Measurements from ENCODE around the gene TSFM. TPM values are rescaled to one million over a fixed set of nuclear protein-coding genes. Genes with fewer than 3 reads are reported as not detected.

TSFM gene
- total and polyA plus RNA-seq, 2 of the 13 experiments (the other 11 are each of a cell fraction or from before 2014, with no cell fraction given): 29.8 to 68.3 TPM

GRCh38 chr12:57755454-57756372 lies 26.9 kb upstream of the TSFM start (continued):
- TF ChIP-seq HMGXB4 (CRISPR knock-in tag; IDR thresholded peaks at IDR 0.05; ENCODE audit: borderline replicate concordance in 1 of 2, low read depth in 1 of 2) (peak; percentile 46 to 74; a peak in 2 of 4 replicates), ELF1 (CRISPR knock-in tag; IDR thresholded peaks at IDR 0.05) (0 out of 2 replicates have a peak, but pooled peaks have one; percentile 11), HOXA3 (CRISPR knock-in tag; IDR thresholded peaks at IDR 0.05) (peak; percentile 66), KDM6A (CRISPR knock-in tag; IDR thresholded peaks at IDR 0.05; ENCODE audit: low read depth) (no peak), SOX5 (CRISPR knock-in tag; IDR thresholded peaks at IDR 0.05; ENCODE audit: borderline replicate concordance) (no peak; the same call in 1 of the 2 replicates), ZNF773 (CRISPR knock-in tag; IDR thresholded peaks at IDR 0.05; ENCODE audit: borderline replicate concordance) (peak; percentile 46; the same call in 1 of the 2 replicates), MBNL3 (CRISPR knock-in tag; conservative IDR thresholded peaks at IDR 0.05) (no peak), AFF4 (CRISPR knock-in tag; IDR thresholded peaks at IDR 0.05) (0 out of 2 replicates have a peak, but pooled peaks have one; percentile 32), STAG1 (CRISPR knock-in tag; IDR thresholded peaks at IDR 0.05) (no peak), SIN3A (IDR thresholded peaks at IDR 0.05; ENCODE audit: borderline replicate concordance, low read depth, low read length) (0 out of 2 replicates have a peak, but pooled peaks have one; percentile 33), ZFP36L2 (CRISPR knock-in tag; IDR thresholded peaks at IDR 0.05) (peak; percentile 50; the same call in 1 of the 2 replicates), BCL6 (CRISPR knock-in tag; IDR thresholded peaks at IDR 0.05) (0 out of 2 replicates have a peak, but pooled peaks have one; percentile 33), SP5 (CRISPR knock-in tag; IDR thresholded peaks at IDR 0.05; ENCODE audit: borderline replicate concordance, low read depth) (peak; percentile 56; the same call in 1 of the 2 replicates), BRCA1 (CRISPR knock-in tag; IDR thresholded peaks at IDR 0.05) (no peak), ZNF546 (CRISPR knock-in tag; conservative IDR thresholded peaks at IDR 0.05) (peak; percentile 49; the same call in 1 of the 2 replicates), ZNF432 (CRISPR knock-in tag; IDR thresholded peaks at IDR 0.05; ENCODE audit: borderline replicate concordance) (no peak), EEA1 (CRISPR knock-in tag; IDR thresholded peaks at IDR 0.05; ENCODE audit: borderline replicate concordance) (0 out of 2 replicates have a peak, but pooled peaks have one; percentile 49), ESRRA (CRISPR knock-in tag; IDR thresholded peaks at IDR 0.05; ENCODE audit: low read depth) (peak; percentile 5; the same call in 1 of the 2 replicates)
- TF ChIP-seq, protein P1, sequence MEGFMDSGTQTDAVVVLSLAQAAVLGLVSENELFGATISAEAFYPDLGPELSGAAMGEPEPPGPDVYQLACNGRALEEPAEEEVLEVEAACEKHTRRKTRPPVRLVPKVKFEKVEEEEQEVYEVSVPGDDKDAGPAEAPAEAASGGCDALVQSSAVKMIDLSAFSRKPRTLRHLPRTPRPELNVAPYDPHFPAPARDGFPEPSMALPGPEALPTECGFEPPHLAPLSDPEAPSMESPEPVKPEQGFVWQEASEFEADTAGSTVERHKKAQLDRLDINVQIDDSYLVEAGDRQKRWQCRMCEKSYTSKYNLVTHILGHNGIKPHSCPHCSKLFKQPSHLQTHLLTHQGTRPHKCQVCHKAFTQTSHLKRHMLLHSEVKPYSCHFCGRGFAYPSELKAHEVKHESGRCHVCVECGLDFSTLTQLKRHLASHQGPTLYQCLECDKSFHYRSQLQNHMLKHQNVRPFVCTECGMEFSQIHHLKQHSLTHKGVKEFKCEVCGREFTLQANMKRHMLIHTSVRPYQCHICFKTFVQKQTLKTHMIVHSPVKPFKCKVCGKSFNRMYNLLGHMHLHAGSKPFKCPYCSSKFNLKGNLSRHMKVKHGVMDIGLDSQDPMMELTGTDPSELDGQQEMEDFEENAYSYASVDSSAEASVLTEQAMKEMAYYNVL (CRISPR knock-in tag; IDR thresholded peaks at IDR 0.05; ENCODE audit: borderline replicate concordance): peak; percentile 54; the same call in 1 of the 2 replicates
- TF ChIP-seq, protein P2, sequence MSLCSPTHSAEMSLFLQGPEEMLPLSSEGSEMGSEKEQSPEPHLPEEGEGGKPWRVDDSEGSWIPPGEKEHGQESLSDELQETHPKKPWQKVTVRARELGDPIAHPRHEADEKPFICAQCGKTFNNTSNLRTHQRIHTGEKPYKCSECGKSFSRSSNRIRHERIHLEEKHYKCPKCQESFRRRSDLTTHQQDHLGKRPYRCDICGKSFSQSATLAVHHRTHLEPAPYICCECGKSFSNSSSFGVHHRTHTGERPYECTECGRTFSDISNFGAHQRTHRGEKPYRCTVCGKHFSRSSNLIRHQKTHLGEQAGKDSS (CRISPR knock-in tag; IDR thresholded peaks at IDR 0.05; ENCODE audit: borderline replicate concordance, low read depth): 0 out of 2 replicates have a peak, but pooled peaks have one; percentile 33
